Skeletal muscle satellite cell (primary cell): ENCODE data around the gene APPBP2.
"Not testable (repeated sequence)": the region's sequence is repeated elsewhere in the genome, so short reads cannot be mapped to it uniquely, and the experiment has no call there.

Experiments
- H3K27me3 ChIP-seq: 2 replicates; pipeline ENCODE4 v1.7.0; 2013; ENCODE audit warnings: low read length; ENCODE audit not compliant: control insufficient read depth, insufficient read depth
- H3K36me3 ChIP-seq: 2 replicates; pipeline ENCODE4 v1.7.0; 2013; ENCODE audit warnings: mild to moderate bottlenecking, control low read depth, low read length; ENCODE audit not compliant: insufficient read depth
- H3K4me1 ChIP-seq: 2 replicates; pipeline ENCODE4 v1.7.0; 2013; ENCODE audit warnings: low read length; ENCODE audit not compliant: control insufficient read depth, insufficient read depth
- H3K4me2 ChIP-seq: 2 replicates; pipeline ENCODE4 v1.7.0; 2013; ENCODE audit warnings: mild to moderate bottlenecking, low read length
- H3K4me3 ChIP-seq: 2 replicates; pipeline ENCODE4 v1.7.0; 2013; ENCODE audit warnings: low read length
- H3K9ac ChIP-seq: 2 replicates; pipeline ENCODE4 v1.7.0; 2013; ENCODE audit warnings: mild to moderate bottlenecking, low read depth, low read length, moderate library complexity
- H3K9me3 ChIP-seq: replicated peaks from 2 replicates; pipeline ENCODE4 v1.7.0; 2013; ENCODE audit warnings: mild to moderate bottlenecking, control low read depth, low read length

APPBP2 gene

DNA sequence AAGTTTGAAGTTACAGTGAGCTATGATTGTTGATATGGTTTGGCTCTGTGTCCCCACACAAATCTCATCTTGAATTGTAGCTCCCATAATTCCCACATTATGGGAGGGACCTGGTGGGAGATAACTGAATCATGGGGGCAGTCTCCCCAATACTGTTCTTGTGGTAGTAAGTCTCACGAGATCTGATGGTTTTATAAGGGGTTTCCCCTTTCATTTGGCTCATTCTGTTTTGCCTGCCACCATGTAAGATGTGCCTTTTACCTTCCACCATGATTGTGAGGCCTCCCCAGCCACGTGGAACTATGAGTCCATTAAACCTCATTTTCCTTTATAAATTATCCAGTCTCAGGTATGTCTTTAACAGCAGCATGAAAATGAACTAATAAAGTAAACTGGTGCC is 35.4 kb downstream of the APPBP2 start:
- not testable (repeated sequence) for H3K4me1 ChIP-seq, H3K9me3 ChIP-seq, H3K4me3 ChIP-seq, H3K27me3 ChIP-seq, H3K9ac ChIP-seq, H3K4me2 ChIP-seq
- H3K36me3 ChIP-seq: peaks cover 52% of the 10 kb centered on the region

GRCh38 chr17:60481604-60482003 is 44.4 kb downstream of the APPBP2 start:
- peaks cover 5% of the 10 kb centered on the region for H3K36me3 ChIP-seq
- H3K4me1 ChIP-seq: no peaks in the 10 kb centered on the region
- H3K4me3 ChIP-seq: no peak overlapping the region
- H3K27me3 ChIP-seq: no peaks in the 10 kb centered on the region
- H3K9me3 ChIP-seq: no peaks in the 10 kb centered on the region
- no peak overlapping the region for H3K9ac ChIP-seq
- no peak overlapping the region for H3K4me2 ChIP-seq

DNA sequence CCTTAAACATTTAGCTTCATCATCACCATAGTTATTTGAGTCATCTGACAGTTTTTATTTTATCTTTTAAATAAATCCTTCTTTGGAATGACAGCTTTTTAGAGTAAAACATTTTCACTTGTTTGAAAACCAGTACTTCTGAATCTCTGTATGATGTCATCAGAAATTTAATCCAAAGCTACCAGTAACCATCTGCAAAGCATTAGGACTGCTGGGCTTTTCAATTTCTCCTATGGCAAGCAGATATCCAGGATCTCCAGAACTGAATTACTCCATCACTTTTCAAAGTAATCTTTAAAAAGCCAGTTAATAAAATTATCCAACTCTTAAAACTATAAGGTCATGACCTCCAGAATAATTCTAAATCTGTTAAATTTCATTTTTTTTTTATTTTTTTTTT is 52.3 kb downstream of the APPBP2 start:
- Histone ChIP-seq H3K36me3 (peaks cover 18% of the 10 kb centered on the region), H3K27me3 (no peaks in the 10 kb centered on the region), H3K9ac (no peak overlapping the region), H3K9me3 (no peaks in the 10 kb centered on the region), H3K4me3 (no peak overlapping the region), H3K4me2 (no peak overlapping the region), H3K4me1 (peaks cover 10% of the 10 kb centered on the region)

- peaks cover 18% of the 10 kb centered on the region for H3K4me1 ChIP-seq
- H3K9me3 ChIP-seq: no peaks in the 10 kb centered on the region
- no peaks in the 10 kb centered on the region for H3K27me3 ChIP-seq
- no peak overlapping the region for H3K9ac ChIP-seq
- no peak overlapping the region for H3K4me2 ChIP-seq
- H3K4me3 ChIP-seq: no peak overlapping the region
- peaks cover 21% of the 10 kb centered on the region for H3K36me3 ChIP-seq
Observed at GRCh38 chr17:60472449-60472848, 53.6 kb downstream of the APPBP2 start.

- Histone ChIP-seq H3K27me3 (no peaks in the 10 kb centered on the region), H3K4me1 (peaks cover 18% of the 10 kb centered on the region), H3K4me2 (no peak overlapping the region), H3K9me3 (no peaks in the 10 kb centered on the region), H3K9ac (no peak overlapping the region), H3K36me3 (peaks cover 21% of the 10 kb centered on the region), H3K4me3 (no peak overlapping the region)
Observed at GRCh38 chr17:60471451-60471850, 54.6 kb downstream of the APPBP2 start.

DNA sequence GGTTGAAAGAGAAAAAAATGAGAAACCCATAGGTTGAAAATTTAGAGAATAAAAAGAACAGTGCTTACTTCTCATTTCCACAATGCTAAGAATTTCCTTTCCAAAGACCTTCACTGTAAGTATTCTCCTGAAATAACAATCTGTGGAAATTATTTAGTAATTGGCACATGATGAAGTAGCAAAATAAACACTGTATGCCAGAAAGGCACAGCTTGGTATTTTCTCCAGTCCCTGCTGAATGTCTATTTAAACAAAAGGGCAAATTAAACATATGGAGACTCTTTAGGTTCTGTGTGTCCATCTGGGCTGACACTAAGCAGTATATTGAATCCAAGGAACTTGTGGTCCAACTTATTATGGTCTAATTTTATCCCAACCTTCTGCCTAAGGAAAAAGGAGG is 57.7 kb downstream of the APPBP2 start:
- Histone ChIP-seq H3K27me3 (no peaks in the 10 kb centered on the region), H3K36me3 (peaks cover 48% of the 10 kb centered on the region), H3K4me1 (peaks cover 18% of the 10 kb centered on the region), H3K4me3 (no peak overlapping the region), H3K4me2 (no peak overlapping the region), H3K9ac (no peak overlapping the region), H3K9me3 (no peaks in the 10 kb centered on the region)

GRCh38 chr17:60464343-60464742 is 61.7 kb downstream of the APPBP2 start:
- H3K9ac ChIP-seq: no peak overlapping the region
- no peak overlapping the region for H3K4me3 ChIP-seq
- H3K4me2 ChIP-seq: no peak overlapping the region
- H3K9me3 ChIP-seq: no peaks in the 10 kb centered on the region
- H3K4me1 ChIP-seq: peaks cover 9% of the 10 kb centered on the region
- H3K36me3 ChIP-seq: peaks cover 67% of the 10 kb centered on the region
- no peaks in the 10 kb centered on the region for H3K27me3 ChIP-seq

DNA sequence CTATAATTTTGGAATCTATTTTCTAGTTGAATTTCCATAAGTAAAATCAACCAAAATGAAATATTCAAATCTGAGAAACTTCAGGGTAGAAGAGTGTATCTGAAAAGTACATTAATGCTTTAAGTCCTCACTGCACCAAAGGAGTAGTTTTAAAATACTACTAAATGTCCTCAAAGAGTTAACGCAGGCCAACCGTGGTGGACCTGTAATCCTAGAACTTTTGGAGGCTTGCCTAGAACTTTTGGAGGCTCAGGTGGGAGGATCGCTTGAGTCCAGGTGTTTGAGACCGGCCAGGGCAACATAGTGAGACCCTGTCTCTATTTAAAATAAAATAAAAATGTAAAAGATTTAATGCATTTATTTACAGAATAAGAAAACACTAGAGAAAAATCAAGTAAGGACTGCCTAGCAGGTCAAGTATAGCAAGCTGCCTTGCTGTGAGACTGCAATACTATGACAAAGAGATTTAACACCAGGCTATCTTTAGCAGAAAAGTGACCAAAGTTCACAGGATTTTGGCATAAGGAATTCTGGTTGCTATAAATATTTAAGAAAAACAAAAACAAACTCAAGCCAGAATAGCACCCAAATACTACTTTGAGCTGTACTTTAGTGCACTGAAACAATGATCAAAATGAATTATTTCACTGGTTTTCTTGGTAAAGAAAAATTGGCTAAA is 62.7 kb downstream of the APPBP2 start:
- H3K27me3 ChIP-seq: no peaks in the 10 kb centered on the region
- H3K4me3 ChIP-seq: no peak overlapping the region
- H3K4me1 ChIP-seq: peaks cover 5% of the 10 kb centered on the region
- no peak overlapping the region for H3K4me2 ChIP-seq
- no peaks in the 10 kb centered on the region for H3K9me3 ChIP-seq
- H3K9ac ChIP-seq: no peak overlapping the region
- peaks cover 63% of the 10 kb centered on the region for H3K36me3 ChIP-seq

- H3K36me3 ChIP-seq: peaks cover 73% of the 10 kb centered on the region
- H3K27me3 ChIP-seq: no peaks in the 10 kb centered on the region
- H3K9ac ChIP-seq: no peak overlapping the region
- H3K4me1 ChIP-seq: no peaks in the 10 kb centered on the region
- no peak overlapping the region for H3K4me2 ChIP-seq
- no peaks in the 10 kb centered on the region for H3K9me3 ChIP-seq
- H3K4me3 ChIP-seq: no peak overlapping the region
Observed at GRCh38 chr17:60461584-60461983, 64.5 kb downstream of the APPBP2 start.

GRCh38 chr17:60457148-60457547 is 68.9 kb downstream of the APPBP2 start:
- no peak overlapping the region for H3K4me2 ChIP-seq
- no peak overlapping the region for H3K9ac ChIP-seq
- H3K27me3 ChIP-seq: no peaks in the 10 kb centered on the region
- no peaks in the 10 kb centered on the region for H3K4me1 ChIP-seq
- H3K36me3 ChIP-seq: peaks cover 59% of the 10 kb centered on the region
- no peak overlapping the region for H3K4me3 ChIP-seq
- no peaks in the 10 kb centered on the region for H3K9me3 ChIP-seq

- Histone ChIP-seq H3K9ac (no peak overlapping the region), H3K4me3 (no peak overlapping the region), H3K9me3 (no peaks in the 10 kb centered on the region), H3K36me3 (peaks cover 56% of the 10 kb centered on the region), H3K4me1 (no peaks in the 10 kb centered on the region), H3K4me2 (no peak overlapping the region), H3K27me3 (no peaks in the 10 kb centered on the region)
Observed at GRCh38 chr17:60455378-60455777, 70.7 kb downstream of the APPBP2 start.

GRCh38 chr17:60451965-60452364 is 74.1 kb downstream of the APPBP2 start:
- H3K9me3 ChIP-seq: no peaks in the 10 kb centered on the region
- no peak overlapping the region for H3K4me3 ChIP-seq
- H3K4me2 ChIP-seq: no peak overlapping the region
- H3K4me1 ChIP-seq: no peaks in the 10 kb centered on the region
- peaks cover 59% of the 10 kb centered on the region for H3K36me3 ChIP-seq
- H3K27me3 ChIP-seq: no peaks in the 10 kb centered on the region
- H3K9ac ChIP-seq: no peak overlapping the region
